ENCODE data around the gene VIM.

The VIM gene

DNA sequence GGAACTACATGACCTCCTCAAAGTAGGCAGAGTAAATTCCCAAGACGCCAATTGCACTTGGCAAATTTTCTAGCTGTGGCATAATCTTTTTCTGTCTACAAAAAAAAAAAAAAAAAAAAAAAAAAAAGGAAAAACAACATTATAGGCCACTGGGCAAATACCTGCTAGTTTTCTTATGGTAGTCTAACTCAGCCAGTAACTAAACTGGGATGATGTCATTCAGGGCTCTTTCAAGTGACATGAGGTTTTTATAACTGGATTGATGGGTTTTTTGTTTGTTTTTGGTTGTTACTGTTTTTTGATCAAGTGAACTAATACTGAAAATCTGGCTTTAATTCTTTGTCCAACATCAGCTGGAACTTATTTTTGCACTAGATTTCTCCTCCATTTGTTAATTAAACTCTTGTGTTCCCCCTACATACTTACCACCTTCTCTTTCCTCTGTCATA, 7.4 kb upstream of the VIM start:
- H3K27me3 ChIP-seq (ENCODE audit: insufficient read depth, low read length) = no peaks in the 10 kb centered on the region
- no peak overlapping the region for H2BK120ac ChIP-seq (ENCODE audit: insufficient read depth, low read length, poor library complexity)
- no peak overlapping the region for H3K27ac ChIP-seq (ENCODE audit: low read depth, low read length)
- H4K12ac ChIP-seq (ENCODE audit: low read depth, low read length) = no peak overlapping the region
- H3K79me2 ChIP-seq (ENCODE audit: control insufficient read depth, insufficient read depth, low read length, poor library complexity) = no peaks in the 10 kb centered on the region
- H3K18ac ChIP-seq (ENCODE audit: low read length) = no peak overlapping the region
- no peak overlapping the region for H3K4me3 ChIP-seq (ENCODE audit: low read depth, low read length)
- no peaks in the 10 kb centered on the region for H3K36me3 ChIP-seq (ENCODE audit: control insufficient read depth in 1 of 2, insufficient read depth in 2 of 2, low read length in 2 of 2)
- H2BK5ac ChIP-seq (ENCODE audit: low read depth, low read length, poor library complexity) = no peak overlapping the region
- WGBS (ENCODE audit: extremely low coverage, insufficient coverage, insufficient read length) = no CpG with 5 or more reads among the region's 1 CpG
- H2AK5ac ChIP-seq (ENCODE audit: low read length) = no peak overlapping the region
- H2AFZ ChIP-seq (ENCODE audit: insufficient read depth, low read length, poor library complexity) = no peak overlapping the region
- no peak overlapping the region for H2BK12ac ChIP-seq (ENCODE audit: low read length)
- H3K79me1 ChIP-seq (ENCODE audit: low read length) = peaks cover 2% of the 10 kb centered on the region
- H3K4me1 ChIP-seq (ENCODE audit: control insufficient read depth in 1 of 2, insufficient read depth in 2 of 2, low read length in 2 of 2) = peaks cover 2 to 3% of the 10 kb centered on the region in 2 experiments
- DNase-seq = no peak
- no peak overlapping the region for H3K9ac ChIP-seq (ENCODE audit: low read length)
- H3K23ac ChIP-seq (ENCODE audit: low read length) = no peak overlapping the region
- H3K4me2 ChIP-seq (ENCODE audit: low read length) = no peak overlapping the region
- no peak overlapping the region for H4K91ac ChIP-seq (ENCODE audit: low read depth, low read length)
- no peak overlapping the region for H4K8ac ChIP-seq (ENCODE audit: low read depth, low read length)
- no peak overlapping the region for H3K14ac ChIP-seq (ENCODE audit: low read length)
- no peaks in the 10 kb centered on the region for H3K9me3 ChIP-seq (ENCODE audit: insufficient read depth, low read depth, low read length)
- H3K4ac ChIP-seq (ENCODE audit: low read depth, low read length) = no peak overlapping the region

DNA sequence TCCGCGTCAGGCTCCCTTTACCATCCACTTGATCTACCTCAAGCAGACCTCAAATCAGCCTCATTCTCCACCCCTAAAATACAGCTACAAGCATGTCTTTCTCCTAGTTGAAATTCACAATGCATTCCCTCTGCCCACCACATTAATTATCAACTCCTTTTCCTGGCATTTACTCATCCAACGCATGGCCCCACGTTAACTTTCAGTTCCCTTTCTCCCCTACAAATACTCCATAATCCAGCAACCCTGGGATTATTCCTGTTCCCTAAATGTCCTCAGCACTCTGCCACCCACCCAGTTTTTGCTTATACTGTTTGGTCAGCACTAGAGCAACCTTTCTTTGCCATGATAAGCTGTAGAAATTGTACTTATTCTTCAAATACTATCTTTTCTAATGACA, 5.7 kb upstream of the VIM start:
- Histone ChIP-seq H2BK12ac (ENCODE audit: low read length) (no peak overlapping the region), H3K14ac (ENCODE audit: low read length) (no peak overlapping the region), H2BK120ac (ENCODE audit: insufficient read depth, low read length, poor library complexity) (no peak overlapping the region), H3K4me2 (ENCODE audit: low read length) (no peak overlapping the region), H3K4ac (ENCODE audit: low read depth, low read length) (no peak overlapping the region), H3K27me3 (ENCODE audit: insufficient read depth, low read length) (peaks cover 2% of the 10 kb centered on the region), H2BK5ac (ENCODE audit: low read depth, low read length, poor library complexity) (no peak overlapping the region), H2AK5ac (ENCODE audit: low read length) (no peak overlapping the region), H3K9me3 (ENCODE audit: insufficient read depth, low read depth, low read length) (peaks cover 2% of the 10 kb centered on the region), H3K36me3 (ENCODE audit: control insufficient read depth in 1 of 2, insufficient read depth in 2 of 2, low read length in 2 of 2) (no peaks in the 10 kb centered on the region), H3K79me2 (ENCODE audit: control insufficient read depth, insufficient read depth, low read length, poor library complexity) (no peaks in the 10 kb centered on the region), H4K12ac (ENCODE audit: low read depth, low read length) (no peak overlapping the region), H4K91ac (ENCODE audit: low read depth, low read length) (no peak overlapping the region), H2AFZ (ENCODE audit: insufficient read depth, low read length, poor library complexity) (no peak overlapping the region), H3K79me1 (ENCODE audit: low read length) (no peaks in the 10 kb centered on the region), H3K18ac (ENCODE audit: low read length) (no peak overlapping the region), H3K23ac (ENCODE audit: low read length) (no peak overlapping the region), H3K4me1 (ENCODE audit: control insufficient read depth in 1 of 2, insufficient read depth in 2 of 2, low read length in 2 of 2) (peaks cover 2 to 3% of the 10 kb centered on the region in 2 experiments), H4K8ac (ENCODE audit: low read depth, low read length) (no peak overlapping the region), H3K4me3 (ENCODE audit: low read depth, low read length) (no peak overlapping the region), H3K9ac (ENCODE audit: low read length) (no peak overlapping the region), H3K27ac (ENCODE audit: low read depth, low read length) (no peak overlapping the region)
- WGBS (ENCODE audit: extremely low coverage, insufficient coverage, insufficient read length) = 100% methylated on average over 4 of the region's 4 CpGs
- no peak for DNase-seq

DNA sequence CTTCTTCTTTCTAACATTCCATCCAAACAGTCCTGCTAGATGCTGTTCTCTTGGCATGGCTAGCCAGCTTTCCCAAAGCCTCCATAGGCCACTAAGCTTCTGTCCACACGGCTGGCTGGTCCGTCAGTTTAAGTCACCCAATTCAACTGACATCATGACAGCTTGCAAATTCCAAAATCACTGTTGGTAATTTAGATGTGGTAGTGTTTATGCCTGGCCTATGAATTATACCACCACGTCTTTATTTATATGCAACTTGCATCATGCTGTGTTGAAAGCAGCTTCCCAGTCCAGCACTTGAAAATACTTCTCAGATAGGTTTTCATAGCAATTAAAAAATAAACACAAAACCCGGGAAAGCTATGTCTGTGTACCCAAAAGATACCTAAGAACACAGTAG, 2.2 kb upstream of the VIM start:
- Histone ChIP-seq H3K14ac (ENCODE audit: low read length) (no peak overlapping the region), H3K4me2 (ENCODE audit: low read length) (no peak overlapping the region), H4K12ac (ENCODE audit: low read depth, low read length) (no peak overlapping the region), H2BK5ac (ENCODE audit: low read depth, low read length, poor library complexity) (no peak overlapping the region), H4K8ac (ENCODE audit: low read depth, low read length) (no peak overlapping the region), H2BK12ac (ENCODE audit: low read length) (no peak overlapping the region), H3K27me3 (ENCODE audit: insufficient read depth, low read length) (peaks cover 2% of the 10 kb centered on the region), H3K27ac (ENCODE audit: low read depth, low read length) (no peak overlapping the region), H3K36me3 (ENCODE audit: control insufficient read depth in 1 of 2, insufficient read depth in 2 of 2, low read length in 2 of 2) (no peaks in the 10 kb centered on the region), H3K23ac (ENCODE audit: low read length) (no peak overlapping the region), H2AFZ (ENCODE audit: insufficient read depth, low read length, poor library complexity) (no peak overlapping the region), H3K4me1 (ENCODE audit: control insufficient read depth in 1 of 2, insufficient read depth in 2 of 2, low read length in 2 of 2) (peaks cover 5 to 12% of the 10 kb centered on the region in 2 experiments), H3K79me2 (ENCODE audit: control insufficient read depth, insufficient read depth, low read length, poor library complexity) (peaks cover 7% of the 10 kb centered on the region), H2AK5ac (ENCODE audit: low read length) (no peak overlapping the region), H3K4me3 (ENCODE audit: low read depth, low read length) (no peak overlapping the region), H4K91ac (ENCODE audit: low read depth, low read length) (no peak overlapping the region), H3K18ac (ENCODE audit: low read length) (no peak overlapping the region), H3K79me1 (ENCODE audit: low read length) (peaks cover 15% of the 10 kb centered on the region), H3K4ac (ENCODE audit: low read depth, low read length) (no peak overlapping the region), H3K9me3 (ENCODE audit: insufficient read depth, low read depth, low read length) (peaks cover 2% of the 10 kb centered on the region), H3K9ac (ENCODE audit: low read length) (no peak overlapping the region), H2BK120ac (ENCODE audit: insufficient read depth, low read length, poor library complexity) (no peak overlapping the region)
- no peak for DNase-seq
- no CpG with 5 or more reads among the region's 4 CpGs for WGBS (ENCODE audit: extremely low coverage, insufficient coverage, insufficient read length)

DNA sequence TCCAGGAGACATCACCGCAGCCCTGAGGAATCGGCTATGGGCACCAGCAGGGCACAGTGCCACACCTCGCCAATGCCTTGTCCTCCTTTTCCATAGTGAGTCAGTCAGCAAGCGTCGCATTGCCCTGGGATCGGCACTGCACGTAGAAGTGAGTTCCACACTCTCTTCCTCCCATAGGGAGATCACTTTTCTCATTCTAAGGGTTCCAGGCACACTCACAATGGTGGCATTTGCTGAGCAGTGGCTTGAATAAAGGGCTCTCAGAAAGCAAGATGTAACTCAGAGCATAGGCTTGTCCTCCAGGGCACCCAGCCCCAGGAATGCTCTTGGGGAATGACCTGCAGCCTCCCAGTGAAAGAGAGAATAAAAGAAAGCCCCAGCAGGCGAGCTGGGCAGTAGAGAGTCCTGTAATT, 1.1 kb upstream of the VIM start:
- Histone ChIP-seq H4K12ac (ENCODE audit: low read depth, low read length) (no peak overlapping the region), H3K27me3 (ENCODE audit: insufficient read depth, low read length) (peaks cover 2% of the 10 kb centered on the region), H3K79me1 (ENCODE audit: low read length) (peaks cover 15% of the 10 kb centered on the region), H3K9me3 (ENCODE audit: insufficient read depth, low read depth, low read length) (peaks cover 2% of the 10 kb centered on the region), H3K27ac (ENCODE audit: low read depth, low read length) (no peak overlapping the region), H3K4ac (ENCODE audit: low read depth, low read length) (no peak overlapping the region), H3K4me2 (ENCODE audit: low read length) (no peak overlapping the region), H4K8ac (ENCODE audit: low read depth, low read length) (no peak overlapping the region), H3K14ac (ENCODE audit: low read length) (no peak overlapping the region), H3K4me1 (ENCODE audit: control insufficient read depth in 1 of 2, insufficient read depth in 2 of 2, low read length in 2 of 2) (peaks cover 5 to 12% of the 10 kb centered on the region in 2 experiments), H2AFZ (ENCODE audit: insufficient read depth, low read length, poor library complexity) (no peak overlapping the region), H3K4me3 (ENCODE audit: low read depth, low read length) (no peak overlapping the region), H2AK5ac (ENCODE audit: low read length) (no peak overlapping the region), H3K9ac (ENCODE audit: low read length) (no peak overlapping the region), H2BK120ac (ENCODE audit: insufficient read depth, low read length, poor library complexity) (no peak overlapping the region), H3K79me2 (ENCODE audit: control insufficient read depth, insufficient read depth, low read length, poor library complexity) (peaks cover 7% of the 10 kb centered on the region), H3K36me3 (ENCODE audit: control insufficient read depth in 1 of 2, insufficient read depth in 2 of 2, low read length in 2 of 2) (no peaks in the 10 kb centered on the region), H2BK5ac (ENCODE audit: low read depth, low read length, poor library complexity) (no peak overlapping the region), H3K23ac (ENCODE audit: low read length) (no peak overlapping the region), H4K91ac (ENCODE audit: low read depth, low read length) (no peak overlapping the region), H2BK12ac (ENCODE audit: low read length) (no peak overlapping the region), H3K18ac (ENCODE audit: low read length) (no peak overlapping the region)
- DNase-seq = no peak
- no CpG with 5 or more reads among the region's 8 CpGs for WGBS (ENCODE audit: extremely low coverage, insufficient coverage, insufficient read length)

All from trophoblast cell (in vitro differentiated cells and primary cell).